Measurements from ENCODE around the gene SRGAP3. TPM values are rescaled to one million over a fixed set of nuclear protein-coding genes. Genes with fewer than 3 reads are reported as not detected.

SRGAP3 gene
- total RNA-seq, 1 donor from 2014 or later = 3.9 TPM

GRCh38 chr3:9185701-9186100 is 63.7 kb downstream of the SRGAP3 start:
- H3K27me3 ChIP-seq (ENCODE audit: insufficient read depth, low read length) = peaks cover 35% of the 10 kb centered on the region

GRCh38 chr3:9185046-9185445 is 64.4 kb downstream of the SRGAP3 start:
- H3K79me2 ChIP-seq (ENCODE audit: insufficient read depth, low read length) = no peaks in the 10 kb centered on the region
- H4K20me1 ChIP-seq (ENCODE audit: insufficient read depth, low read length) = no peaks in the 10 kb centered on the region
- Mint-ChIP-seq H3K27me3 (ENCODE audit: low read depth, unreplicated experiment) (peaks cover 15% of the 10 kb centered on the region), H3K4me3 (ENCODE audit: unreplicated experiment) (no peak overlapping the region), H3K4me1 (ENCODE audit: low read depth, unreplicated experiment) (peaks cover 18% of the 10 kb centered on the region), H3K36me3 (ENCODE audit: low read depth, unreplicated experiment) (peaks cover 2% of the 10 kb centered on the region), H3K27ac (ENCODE audit: unreplicated experiment) (no peak overlapping the region), H3K9me3 (ENCODE audit: unreplicated experiment) (peaks cover 2% of the 10 kb centered on the region)
- DNase-seq (ENCODE audit: low read depth) (no peak), FAIRE-seq (no peak)
- no peak overlapping the region for H2AFZ ChIP-seq (ENCODE audit: low read depth, low read length)
- no peak overlapping the region for H3K4me2 ChIP-seq (ENCODE audit: low read length)
- H3K27ac ChIP-seq (ENCODE audit: low read depth, low read length) = no peak overlapping the region
- H3K27me3 ChIP-seq (ENCODE audit: insufficient read depth, low read length) = peaks cover 31% of the 10 kb centered on the region
- H3K4me1 ChIP-seq (ENCODE audit: insufficient read depth, low read length) = no peaks in the 10 kb centered on the region
- H3K4me3 ChIP-seq (ENCODE audit: insufficient read depth, low read depth, low read length) = no peak overlapping the region
- no peak overlapping the region for H3K9ac ChIP-seq (ENCODE audit: low read length)
- no peaks in the 10 kb centered on the region for H3K9me3 ChIP-seq (ENCODE audit: insufficient read depth, low read depth, low read length)
- no peaks in the 10 kb centered on the region for H3K36me3 ChIP-seq (ENCODE audit: insufficient read depth, low read length)
- no peak for TF ChIP-seq EZH2 (IDR thresholded peaks at IDR 0.05; ENCODE audit: insufficient read depth, low read length)
- TF ChIP-seq CTCF (IDR thresholded peaks at IDR 0.05; ENCODE audit: insufficient read depth, low read depth, low read length) = no peak

More at GRCh38 chr3:9185701-9186100, 63.7 kb downstream of the SRGAP3 start:
- Histone ChIP-seq H3K4me2 (ENCODE audit: low read length) (no peak overlapping the region), H3K4me1 (ENCODE audit: insufficient read depth, low read length) (no peaks in the 10 kb centered on the region), H3K9me3 (ENCODE audit: insufficient read depth, low read depth, low read length) (no peaks in the 10 kb centered on the region), H3K79me2 (ENCODE audit: insufficient read depth, low read length) (no peaks in the 10 kb centered on the region), H3K36me3 (ENCODE audit: insufficient read depth, low read length) (no peaks in the 10 kb centered on the region), H3K4me3 (ENCODE audit: insufficient read depth, low read depth, low read length) (no peak overlapping the region), H2AFZ (ENCODE audit: low read depth, low read length) (no peak overlapping the region), H3K9ac (ENCODE audit: low read length) (no peak overlapping the region), H4K20me1 (ENCODE audit: insufficient read depth, low read length) (no peaks in the 10 kb centered on the region), H3K27ac (ENCODE audit: low read depth, low read length) (no peak overlapping the region)
- H3K9me3 Mint-ChIP-seq (ENCODE audit: unreplicated experiment) = peaks cover 2% of the 10 kb centered on the region
- peaks cover 15% of the 10 kb centered on the region for H3K27me3 Mint-ChIP-seq (ENCODE audit: low read depth, unreplicated experiment)
- FAIRE-seq = no peak
- DNase-seq (ENCODE audit: low read depth) = no peak
- peaks cover 2% of the 10 kb centered on the region for H3K36me3 Mint-ChIP-seq (ENCODE audit: low read depth, unreplicated experiment)
- H3K4me3 Mint-ChIP-seq (ENCODE audit: unreplicated experiment) = peak overlapping the region; percentile 45
- peaks cover 11% of the 10 kb centered on the region for H3K4me1 Mint-ChIP-seq (ENCODE audit: low read depth, unreplicated experiment)
- TF ChIP-seq EZH2 (IDR thresholded peaks at IDR 0.05; ENCODE audit: insufficient read depth, low read length) (no peak), CTCF (IDR thresholded peaks at IDR 0.05; ENCODE audit: insufficient read depth, low read depth, low read length) (no peak)
- no peak overlapping the region for H3K27ac Mint-ChIP-seq (ENCODE audit: unreplicated experiment)

GRCh38 chr3:9184461-9184835 is 65.0 kb downstream of the SRGAP3 start:
- Mint-ChIP-seq H3K27me3 (ENCODE audit: low read depth, unreplicated experiment) (peaks cover 15% of the 10 kb centered on the region), H3K4me1 (ENCODE audit: low read depth, unreplicated experiment) (peaks cover 21% of the 10 kb centered on the region), H3K36me3 (ENCODE audit: low read depth, unreplicated experiment) (peaks cover 2% of the 10 kb centered on the region), H3K4me3 (ENCODE audit: unreplicated experiment) (no peak overlapping the region), H3K27ac (ENCODE audit: unreplicated experiment) (no peak overlapping the region), H3K9me3 (ENCODE audit: unreplicated experiment) (peaks cover 2% of the 10 kb centered on the region)
- Histone ChIP-seq H4K20me1 (ENCODE audit: insufficient read depth, low read length) (no peaks in the 10 kb centered on the region), H3K27me3 (ENCODE audit: insufficient read depth, low read length) (peaks cover 31% of the 10 kb centered on the region), H3K27ac (ENCODE audit: low read depth, low read length) (no peak overlapping the region), H3K9ac (ENCODE audit: low read length) (no peak overlapping the region), H3K4me3 (ENCODE audit: insufficient read depth, low read depth, low read length) (no peak overlapping the region), H3K4me2 (ENCODE audit: low read length) (no peak overlapping the region), H3K4me1 (ENCODE audit: insufficient read depth, low read length) (no peaks in the 10 kb centered on the region), H3K36me3 (ENCODE audit: insufficient read depth, low read length) (no peaks in the 10 kb centered on the region), H3K79me2 (ENCODE audit: insufficient read depth, low read length) (no peaks in the 10 kb centered on the region), H3K9me3 (ENCODE audit: insufficient read depth, low read depth, low read length) (no peaks in the 10 kb centered on the region), H2AFZ (ENCODE audit: low read depth, low read length) (no peak overlapping the region)
- DNase-seq (ENCODE audit: low read depth) (no peak), FAIRE-seq (no peak)
- TF ChIP-seq CTCF (IDR thresholded peaks at IDR 0.05; ENCODE audit: insufficient read depth, low read depth, low read length) (no peak), EZH2 (IDR thresholded peaks at IDR 0.05; ENCODE audit: insufficient read depth, low read length) (no peak)
